ENCODE results near the gene NIPA2. TPM values are rescaled to one million over a fixed set of nuclear protein-coding genes. Genes with fewer than 3 reads are reported as not detected.

Gene NIPA2
- total RNA-seq, 2 donors from 2014 or later = 28.1 to 34.3 TPM

GRCh38 chr15:22912256-22912655 is 73.8 kb downstream of the NIPA2 start:
- Histone ChIP-seq H3K9me3 (no peaks in the 10 kb centered on the region), H3K27ac (no peak overlapping the region), H3K27me3 (no peaks in the 10 kb centered on the region), H3K4me3 (no peak overlapping the region), H3K36me3 (peaks cover 93% of the 10 kb centered on the region), H3K4me1 (no peaks in the 10 kb centered on the region)
- DNase-seq (ENCODE audit: low spot score) = no peak
- TF ChIP-seq CTCF (IDR thresholded peaks at IDR 0.05) = no peak

GRCh38 chr15:22913646-22914380 is 75.3 kb downstream of the NIPA2 start:
- H3K27me3 ChIP-seq = no peaks in the 10 kb centered on the region
- H3K9me3 ChIP-seq = no peaks in the 10 kb centered on the region
- H3K36me3 ChIP-seq = peaks cover 94% of the 10 kb centered on the region
- H3K27ac ChIP-seq = no peak overlapping the region
- no peaks in the 10 kb centered on the region for H3K4me1 ChIP-seq
- DNase-seq (ENCODE audit: low spot score) = no peak
- H3K4me3 ChIP-seq = no peak overlapping the region
- no peak for TF ChIP-seq CTCF (IDR thresholded peaks at IDR 0.05)

- H3K27me3 ChIP-seq = no peaks in the 10 kb centered on the region
- no peak for DNase-seq (ENCODE audit: low spot score)
- no peaks in the 10 kb centered on the region for H3K9me3 ChIP-seq
- peaks cover 75% of the 10 kb centered on the region for H3K36me3 ChIP-seq
- no peak overlapping the region for H3K4me3 ChIP-seq
- no peak for TF ChIP-seq CTCF (IDR thresholded peaks at IDR 0.05)
- H3K4me1 ChIP-seq = no peaks in the 10 kb centered on the region
- H3K27ac ChIP-seq = no peak overlapping the region
Observed at GRCh38 chr15:22915866-22916515, 77.5 kb downstream of the NIPA2 start.

- Histone ChIP-seq H3K36me3 (peaks cover 68% of the 10 kb centered on the region), H3K9me3 (no peaks in the 10 kb centered on the region), H3K4me1 (no peaks in the 10 kb centered on the region), H3K27me3 (no peaks in the 10 kb centered on the region), H3K27ac (no peak overlapping the region), H3K4me3 (no peak overlapping the region)
- DNase-seq (ENCODE audit: low spot score) = no peak
- TF ChIP-seq CTCF (IDR thresholded peaks at IDR 0.05) = no peak
Observed at GRCh38 chr15:22916606-22917350, 78.3 kb downstream of the NIPA2 start.

- Histone ChIP-seq H3K27me3 (no peaks in the 10 kb centered on the region), H3K4me3 (no peak overlapping the region), H3K4me1 (no peaks in the 10 kb centered on the region), H3K36me3 (peaks cover 61% of the 10 kb centered on the region), H3K9me3 (no peaks in the 10 kb centered on the region), H3K27ac (no peak overlapping the region)
- no peak for TF ChIP-seq CTCF (IDR thresholded peaks at IDR 0.05)
- no peak for DNase-seq (ENCODE audit: low spot score)
Observed at GRCh38 chr15:22917556-22917955, 79.1 kb downstream of the NIPA2 start.

Other genes starting within 250 kb of the NIPA2 start
- 1 to 10 TPM; 6.6 to 7.1 TPM for gene NIPA1, start 52.0 kb upstream of the NIPA2 start, total RNA-seq
- gene CYFIP1, start 141.7 kb downstream of the NIPA2 start, total RNA-seq = 10 to 100 TPM; 21.1 to 32.7 TPM
- 10 to 100 TPM in 1 of 2 donors, 1 to 10 TPM in 1; 6.8 to 11.6 TPM for gene TUBGCP5, start 200.9 kb downstream of the NIPA2 start, total RNA-seq